ENCODE measurements around the gene LYL1. TPM values are rescaled to one million over a fixed set of nuclear protein-coding genes. Genes with fewer than 3 reads are reported as not detected.

Gene LYL1
- total and polyA plus RNA-seq, 2 donors (not counting 1 experiment from before 2014, with no cell fraction given) = 112 to 125 TPM

- Histone ChIP-seq H3K4me3 (ENCODE audit: control extremely low read depth in 1 of 5, extremely low read depth in 1 of 5, insufficient read depth in 1 of 5, low read depth in 2 of 5, low read length in 4 of 5) (peak overlapping the region; percentile 92 to 98 (median 96)), H3K9me3 (ENCODE audit: control extremely low read depth in 1 of 3, control insufficient read depth in 2 of 3, insufficient read depth in 1 of 3, low read length in 2 of 3) (peaks cover 0 to 4% (median 0%) of the 10 kb centered on the region in 3 donors), H3K27ac (ENCODE audit: low read length in 2 of 2) (peak overlapping the region; percentile 83 to 100), H4K20me1 (ENCODE audit: control insufficient read depth, insufficient read depth, low read length, poor library complexity, severe bottlenecking) (peaks cover 34% of the 10 kb centered on the region), H3K4me2 (replicated peaks; ENCODE audit: low read depth, low read length, poor library complexity, severe bottlenecking) (peak overlapping the region; percentile 99), H3K79me2 (ENCODE audit: control insufficient read depth, insufficient read depth, low read length) (peaks cover 51% of the 10 kb centered on the region), H3K27me3 (replicated peaks in 1 of 4; ENCODE audit: control extremely low read depth in 1 of 4, control insufficient read depth in 3 of 4, insufficient read depth in 4 of 4, low read length in 3 of 4) (no peaks in the 10 kb centered on the region), H3K4me1 (ENCODE audit: control insufficient read depth in 2 of 2, insufficient read depth in 2 of 2, low read length in 2 of 2) (peaks cover 44 to 72% of the 10 kb centered on the region in 2 donors), H3K36me3 (replicated peaks in 1 of 2; ENCODE audit: control extremely low read depth in 1 of 2, control insufficient read depth in 1 of 2, extremely low read depth in 1 of 2, insufficient read depth in 2 of 2, low read length in 1 of 2) (peaks cover 3 to 29% of the 10 kb centered on the region in 2 experiments), H2AFZ (ENCODE audit: insufficient read depth, low read depth, low read length, poor library complexity, severe bottlenecking) (peak overlapping the region; percentile 13), H3K9ac (ENCODE audit: low read length) (peak overlapping the region; percentile 84)
- no peaks in the 10 kb centered on the region for H3K27me3 Mint-ChIP-seq
- POLR2A ChIA-PET = interaction anchor here (0.7 to 3.5 kb wide), 7 partner anchors 15 to 161 kb away, joined by 3 to 21 read pairs (median 6); partner anchors contain the start of genes NACC1 and TRMT1
- H3K4me1 Mint-ChIP-seq = peaks cover 72% of the 10 kb centered on the region
- CTCF ChIA-PET = interaction anchor here (0.8 to 4.4 kb wide), 13 partner anchors 14 to 176 kb away, joined by 3 to 28 read pairs (median 5); partner anchors contain the start of gene NACC1
- H3K9me3 Mint-ChIP-seq (ENCODE audit: insufficient read depth) = no peaks in the 10 kb centered on the region
- no peak for DNase-seq
- H3K4me3 Mint-ChIP-seq = peak overlapping the region; percentile 97
- no peak for ATAC-seq (ENCODE audit: low read depth)
- peak; percentile 3 for TF ChIP-seq CTCF (IDR thresholded peaks at IDR 0.05)
- no peak for TF ChIP-seq EZH2 (IDR thresholded peaks at IDR 0.05; ENCODE audit: borderline replicate concordance, insufficient read depth, low read depth, low read length, poor library complexity, severe bottlenecking)
- WGBS (ENCODE audit: insufficient coverage) = 3% methylated on average over 5 of the region's 7 CpGs
- H3K27ac Mint-ChIP-seq = peak overlapping the region; percentile 100
- intact Hi-C loops (cut with micrococcal nuclease) = loop anchor here (5.0 kb wide), 5 partner anchors 160 to 1280 kb away; partner anchors contain the start of genes ADGRE5 and RFX1
These were observed 855 bp downstream of the LYL1 start for GRCh38 chr19:13101590-13102415.
